WTC11 (cell line): Measurements from ENCODE around the gene MAML3.

Experiments
- CTCF ChIP-seq: fragments of 200-600 bp; IDR thresholded peaks from 2 replicates; pipeline ENCODE4 v1.8.0; 2022; ENCODE audit warnings: antibody characterized with exemption
- E2F4 ChIP-seq: sonication (generic); formaldehyde crosslinking; IDR thresholded peaks from 2 replicates; pipeline ENCODE4 v1.8.1; 2022; ENCODE audit warnings: low read depth, mild to moderate bottlenecking, moderate library complexity, missing genetic modification reagents, borderline replicate concordance
- ELF4 ChIP-seq: sonication (generic); formaldehyde crosslinking; IDR thresholded peaks from 2 replicates; pipeline ENCODE4 v1.8.1; 2022; ENCODE audit warnings: low read depth, mild to moderate bottlenecking, moderate library complexity, missing genetic modification reagents
- FOXK1 ChIP-seq: sonication (generic); formaldehyde crosslinking; IDR thresholded peaks from 2 replicates; pipeline ENCODE4 v1.8.0; 2022; ENCODE audit warnings: mild to moderate bottlenecking, moderate library complexity, missing genetic modification reagents
- MXD4 ChIP-seq: fragments of 250-450 bp; sonication (Bioruptor Pico); IDR thresholded peaks from 2 replicates; pipeline ENCODE4 v1.8.0; 2021; ENCODE audit warnings: mild to moderate bottlenecking, moderate library complexity, borderline replicate concordance
- NFE2L1 ChIP-seq: sonication (generic); formaldehyde crosslinking; IDR thresholded peaks from 2 replicates; pipeline ENCODE4 v1.8.1; 2023; ENCODE audit warnings: missing genetic modification reagents
- SMAD3 ChIP-seq: sonication (generic); formaldehyde crosslinking; IDR thresholded peaks from 2 replicates; pipeline ENCODE4 v1.8.0; 2022; ENCODE audit warnings: missing genetic modification reagents, mild to moderate bottlenecking, borderline replicate concordance
- SP1 ChIP-seq: sonication (generic); formaldehyde crosslinking; conservative IDR thresholded peaks from 2 replicates; pipeline ENCODE4 v1.8.1; 2022; ENCODE audit warnings: missing genetic modification reagents
- USF1 ChIP-seq: sonication (generic); formaldehyde crosslinking; IDR thresholded peaks from 2 replicates; pipeline ENCODE4 v1.8.0; 2022; ENCODE audit warnings: mild to moderate bottlenecking, missing genetic modification reagents
- USF2 ChIP-seq: sonication (generic); formaldehyde crosslinking; IDR thresholded peaks from 2 replicates; pipeline ENCODE4 v1.8.1; 2023; ENCODE audit warnings: mild to moderate bottlenecking, missing genetic modification reagents, moderate library complexity
- ZNF423 ChIP-seq: fragments of 250-450 bp; sonication (Bioruptor Pico); IDR thresholded peaks from 2 replicates; pipeline ENCODE4 v2.1.2; 2022; ENCODE audit warnings: mild to moderate bottlenecking, moderate library complexity
- ZSCAN18 ChIP-seq: fragments of 250-450 bp; sonication (Bioruptor Pico); IDR thresholded peaks from 2 replicates; pipeline ENCODE4 v2.1.2; 2022; ENCODE audit warnings: mild to moderate bottlenecking, moderate library complexity
- TF ChIP-seq, protein P1 (sequence below): sonication (generic); formaldehyde crosslinking; IDR thresholded peaks from 2 replicates; pipeline ENCODE4 v1.8.1; 2023; ENCODE audit warnings: mild to moderate bottlenecking, missing genetic modification reagents, moderate library complexity
- TF ChIP-seq, protein P2 (sequence below): sonication (generic); formaldehyde crosslinking; IDR thresholded peaks from 2 replicates; pipeline ENCODE4 v1.8.0; 2022; ENCODE audit warnings: missing genetic modification reagents

GRCh38 chr4:140188975-140189374 lies 35.0 kb upstream of the MAML3 start:
- no peak for TF ChIP-seq USF1 (CRISPR knock-in tag)
- no peak for TF ChIP-seq E2F4
- TF ChIP-seq ZNF423 (CRISPR knock-in tag), result no peak
- no peak for TF ChIP-seq SP1 (CRISPR knock-in tag)
- no peak for TF ChIP-seq CTCF
- TF ChIP-seq NFE2L1 (CRISPR knock-in tag), result no peak
- TF ChIP-seq SMAD3, result no peak
- TF ChIP-seq MXD4 (CRISPR knock-in tag), result no peak
- TF ChIP-seq ELF4 (CRISPR knock-in tag), result no peak
- TF ChIP-seq ZSCAN18 (CRISPR knock-in tag), result no peak
- no peak for TF ChIP-seq FOXK1 (CRISPR knock-in tag)
- TF ChIP-seq USF2 (CRISPR knock-in tag), result no peak
- TF ChIP-seq, protein P1, sequence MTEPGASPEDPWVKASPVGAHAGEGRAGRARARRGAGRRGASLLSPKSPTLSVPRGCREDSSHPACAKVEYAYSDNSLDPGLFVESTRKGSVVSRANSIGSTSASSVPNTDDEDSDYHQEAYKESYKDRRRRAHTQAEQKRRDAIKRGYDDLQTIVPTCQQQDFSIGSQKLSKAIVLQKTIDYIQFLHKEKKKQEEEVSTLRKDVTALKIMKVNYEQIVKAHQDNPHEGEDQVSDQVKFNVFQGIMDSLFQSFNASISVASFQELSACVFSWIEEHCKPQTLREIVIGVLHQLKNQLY (CRISPR knock-in tag), result no peak
- TF ChIP-seq, protein P2, sequence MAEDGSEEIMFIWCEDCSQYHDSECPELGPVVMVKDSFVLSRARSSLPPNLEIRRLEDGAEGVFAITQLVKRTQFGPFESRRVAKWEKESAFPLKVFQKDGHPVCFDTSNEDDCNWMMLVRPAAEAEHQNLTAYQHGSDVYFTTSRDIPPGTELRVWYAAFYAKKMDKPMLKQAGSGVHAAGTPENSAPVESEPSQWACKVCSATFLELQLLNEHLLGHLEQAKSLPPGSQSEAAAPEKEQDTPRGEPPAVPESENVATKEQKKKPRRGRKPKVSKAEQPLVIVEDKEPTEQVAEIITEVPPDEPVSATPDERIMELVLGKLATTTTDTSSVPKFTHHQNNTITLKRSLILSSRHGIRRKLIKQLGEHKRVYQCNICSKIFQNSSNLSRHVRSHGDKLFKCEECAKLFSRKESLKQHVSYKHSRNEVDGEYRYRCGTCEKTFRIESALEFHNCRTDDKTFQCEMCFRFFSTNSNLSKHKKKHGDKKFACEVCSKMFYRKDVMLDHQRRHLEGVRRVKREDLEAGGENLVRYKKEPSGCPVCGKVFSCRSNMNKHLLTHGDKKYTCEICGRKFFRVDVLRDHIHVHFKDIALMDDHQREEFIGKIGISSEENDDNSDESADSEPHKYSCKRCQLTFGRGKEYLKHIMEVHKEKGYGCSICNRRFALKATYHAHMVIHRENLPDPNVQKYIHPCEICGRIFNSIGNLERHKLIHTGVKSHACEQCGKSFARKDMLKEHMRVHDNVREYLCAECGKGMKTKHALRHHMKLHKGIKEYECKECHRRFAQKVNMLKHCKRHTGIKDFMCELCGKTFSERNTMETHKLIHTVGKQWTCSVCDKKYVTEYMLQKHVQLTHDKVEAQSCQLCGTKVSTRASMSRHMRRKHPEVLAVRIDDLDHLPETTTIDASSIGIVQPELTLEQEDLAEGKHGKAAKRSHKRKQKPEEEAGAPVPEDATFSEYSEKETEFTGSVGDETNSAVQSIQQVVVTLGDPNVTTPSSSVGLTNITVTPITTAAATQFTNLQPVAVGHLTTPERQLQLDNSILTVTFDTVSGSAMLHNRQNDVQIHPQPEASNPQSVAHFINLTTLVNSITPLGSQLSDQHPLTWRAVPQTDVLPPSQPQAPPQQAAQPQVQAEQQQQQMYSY, result no peak
